ENCODE data around the gene CHRNB2. TPM values are rescaled to one million over a fixed set of nuclear protein-coding genes. Genes with fewer than 3 reads are reported as not detected.

The CHRNB2 gene
- total RNA-seq, 4 donors from 2014 or later: 0.08 to 0.52 (median 0.26) TPM

DNA sequence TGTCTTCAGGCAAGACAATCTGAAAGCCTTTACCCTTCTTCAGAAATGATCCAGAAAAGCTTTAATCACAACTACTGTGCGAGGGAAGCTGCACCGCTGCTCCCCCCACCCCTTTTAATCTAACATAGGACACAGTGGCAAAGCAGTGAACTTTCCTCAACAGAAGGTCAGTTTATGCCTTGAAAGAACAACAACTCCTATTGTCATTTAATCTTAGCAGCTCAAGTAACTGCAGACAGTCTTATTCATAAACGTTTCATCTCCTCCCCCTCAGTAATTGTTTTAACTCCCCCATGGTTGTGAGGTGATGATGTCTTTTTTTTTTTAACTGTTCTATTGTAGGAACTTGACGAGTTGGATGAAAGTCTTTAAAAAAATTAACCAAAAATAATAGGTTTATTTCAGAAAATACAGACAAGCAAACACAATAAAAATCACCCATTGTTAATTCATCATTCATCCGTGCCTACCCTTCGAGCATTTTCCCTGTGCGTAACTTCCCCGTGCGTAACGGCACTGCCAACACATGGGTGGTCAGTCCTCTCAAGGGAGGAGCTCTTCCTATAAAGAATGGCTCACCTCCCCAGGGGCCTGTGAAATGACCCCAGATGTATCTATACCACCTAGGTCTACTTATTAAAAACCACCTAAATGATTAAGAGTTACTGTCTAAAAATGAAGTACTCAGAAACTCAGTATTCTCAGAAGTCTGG is 43.7 kb downstream of the CHRNB2 start:
- no peak overlapping the region for H3K4me3 ChIP-seq (ENCODE audit: low read depth, poor library complexity, severe bottlenecking)
- TF ChIP-seq, protein P1, sequence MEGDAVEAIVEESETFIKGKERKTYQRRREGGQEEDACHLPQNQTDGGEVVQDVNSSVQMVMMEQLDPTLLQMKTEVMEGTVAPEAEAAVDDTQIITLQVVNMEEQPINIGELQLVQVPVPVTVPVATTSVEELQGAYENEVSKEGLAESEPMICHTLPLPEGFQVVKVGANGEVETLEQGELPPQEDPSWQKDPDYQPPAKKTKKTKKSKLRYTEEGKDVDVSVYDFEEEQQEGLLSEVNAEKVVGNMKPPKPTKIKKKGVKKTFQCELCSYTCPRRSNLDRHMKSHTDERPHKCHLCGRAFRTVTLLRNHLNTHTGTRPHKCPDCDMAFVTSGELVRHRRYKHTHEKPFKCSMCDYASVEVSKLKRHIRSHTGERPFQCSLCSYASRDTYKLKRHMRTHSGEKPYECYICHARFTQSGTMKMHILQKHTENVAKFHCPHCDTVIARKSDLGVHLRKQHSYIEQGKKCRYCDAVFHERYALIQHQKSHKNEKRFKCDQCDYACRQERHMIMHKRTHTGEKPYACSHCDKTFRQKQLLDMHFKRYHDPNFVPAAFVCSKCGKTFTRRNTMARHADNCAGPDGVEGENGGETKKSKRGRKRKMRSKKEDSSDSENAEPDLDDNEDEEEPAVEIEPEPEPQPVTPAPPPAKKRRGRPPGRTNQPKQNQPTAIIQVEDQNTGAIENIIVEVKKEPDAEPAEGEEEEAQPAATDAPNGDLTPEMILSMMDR (IDR thresholded peaks at IDR 0.05): no peak
- TF ChIP-seq POLR2A (IDR thresholded peaks at IDR 0.05): no peak
- WGBS, 2 donors: 62 to 67% methylated on average over 10 of the region's 10 CpGs
- intact Hi-C loops (cut with DNase I; ENCODE audit: low total_unique reads): no loop called here
- no peak for DNase-seq (ENCODE audit: low spot score in 2 of 2)

DNA sequence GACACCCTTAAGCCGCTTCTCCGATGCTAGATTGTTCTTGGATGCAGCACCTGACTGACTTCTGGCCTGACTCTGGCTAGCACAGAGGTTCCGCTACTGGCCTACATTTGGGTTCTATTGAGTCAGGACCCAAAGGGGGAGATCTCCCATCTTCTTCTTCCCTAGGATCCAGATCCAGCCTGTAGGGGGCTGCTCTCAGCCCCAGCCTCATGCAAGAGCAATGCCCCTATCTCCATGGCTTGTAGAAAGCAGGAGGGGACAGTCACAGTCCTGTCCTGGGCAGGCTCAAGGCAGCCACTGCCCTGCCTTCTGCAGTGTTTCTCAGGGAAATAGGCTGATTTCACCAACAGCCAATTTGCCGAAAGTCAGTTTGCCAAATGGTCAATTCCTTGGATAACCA is 46.7 kb downstream of the CHRNB2 start:
- TF ChIP-seq, protein P1 (IDR thresholded peaks at IDR 0.05): no peak
- no peak for TF ChIP-seq POLR2A (IDR thresholded peaks at IDR 0.05)
- intact Hi-C loops (cut with DNase I; ENCODE audit: low total_unique reads): no loop called here
- no peak overlapping the region for H3K4me3 ChIP-seq (ENCODE audit: low read depth, poor library complexity, severe bottlenecking)
- WGBS, 2 donors: 97 to 100% methylated on average over 4 of the region's 4 CpGs
- no peak for DNase-seq (ENCODE audit: low spot score in 2 of 2)

DNA sequence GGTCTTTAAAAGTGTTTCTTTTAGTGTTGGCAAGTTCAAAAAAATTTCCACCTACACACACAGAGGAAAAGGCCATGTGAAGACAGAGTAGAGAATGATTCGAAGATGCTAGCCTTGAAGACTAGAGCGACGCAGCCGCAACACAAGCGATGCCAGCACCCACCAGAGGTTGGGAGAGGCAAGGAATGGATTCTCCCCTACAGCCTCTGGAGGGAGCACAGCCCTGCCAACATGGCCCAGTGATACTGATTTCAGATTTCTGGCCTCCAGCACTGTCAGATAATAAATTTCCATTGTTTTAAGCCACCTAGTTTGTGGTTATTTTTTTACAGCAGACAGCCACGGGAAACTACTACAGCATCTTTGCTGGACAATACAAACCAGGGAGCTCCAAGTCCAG is 47.3 kb downstream of the CHRNB2 start:
- 74 to 77% methylated on average over 6 of the region's 6 CpGs for WGBS, 2 donors
- no peak overlapping the region for H3K4me3 ChIP-seq (ENCODE audit: low read depth, poor library complexity, severe bottlenecking)
- intact Hi-C loops (cut with DNase I; ENCODE audit: low total_unique reads): no loop called here
- DNase-seq (ENCODE audit: low spot score in 2 of 2): no peak
- TF ChIP-seq POLR2A (IDR thresholded peaks at IDR 0.05): no peak
- TF ChIP-seq, protein P1 (IDR thresholded peaks at IDR 0.05): no peak

DNA sequence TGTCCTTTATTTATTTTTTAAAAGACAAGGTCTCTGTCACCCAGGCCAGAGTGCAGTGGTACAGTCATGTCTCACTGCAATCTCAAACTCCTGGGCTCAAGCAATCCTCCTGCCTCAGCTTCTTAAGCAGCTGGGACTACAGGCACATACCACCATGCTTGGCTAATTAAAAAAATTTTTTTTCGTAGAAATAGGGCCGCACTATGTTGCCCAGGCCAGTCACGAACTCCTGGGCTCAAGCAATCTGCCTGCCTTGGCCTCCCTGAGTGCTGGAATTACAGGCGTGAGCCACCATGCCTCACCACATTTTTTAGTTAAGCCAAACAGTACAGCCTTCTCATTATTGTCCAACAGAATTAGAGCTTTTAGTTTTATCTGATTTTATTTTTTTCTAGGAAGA is 47.8 kb downstream of the CHRNB2 start:
- TF ChIP-seq POLR2A (IDR thresholded peaks at IDR 0.05): no peak
- TF ChIP-seq, protein P1 (IDR thresholded peaks at IDR 0.05): no peak
- intact Hi-C loops (cut with DNase I; ENCODE audit: low total_unique reads): no loop called here
- no peak overlapping the region for H3K4me3 ChIP-seq (ENCODE audit: low read depth, poor library complexity, severe bottlenecking)
- DNase-seq (ENCODE audit: low spot score in 2 of 2): no peak
- 84 to 94% methylated on average over 4 of the region's 4 CpGs for WGBS, 2 donors

- H3K4me3 ChIP-seq (ENCODE audit: low read depth, poor library complexity, severe bottlenecking): no peak overlapping the region
- no peak for DNase-seq (ENCODE audit: low spot score in 2 of 2)
- intact Hi-C loops (cut with DNase I; ENCODE audit: low total_unique reads): no loop called here
- 91 to 93% methylated on average over 5 of the region's 5 CpGs for WGBS, 2 donors
- TF ChIP-seq, protein P1 (IDR thresholded peaks at IDR 0.05): no peak
- TF ChIP-seq POLR2A (IDR thresholded peaks at IDR 0.05): no peak
Observed at GRCh38 chr1:154616659-154617345, 49.2 kb downstream of the CHRNB2 start.

Measured in lower leg skin (tissue), 4 donors.